ENCODE data around the gene FNIP1. TPM values are rescaled to one million over a fixed set of nuclear protein-coding genes. Genes with fewer than 3 reads are reported as not detected.

Gene FNIP1
- total and polyA plus RNA-seq, 2 of the 8 experiments (the other 6 are each of a cell fraction or from before 2014, with no cell fraction given) = 3.5 to 17.3 TPM

DNA sequence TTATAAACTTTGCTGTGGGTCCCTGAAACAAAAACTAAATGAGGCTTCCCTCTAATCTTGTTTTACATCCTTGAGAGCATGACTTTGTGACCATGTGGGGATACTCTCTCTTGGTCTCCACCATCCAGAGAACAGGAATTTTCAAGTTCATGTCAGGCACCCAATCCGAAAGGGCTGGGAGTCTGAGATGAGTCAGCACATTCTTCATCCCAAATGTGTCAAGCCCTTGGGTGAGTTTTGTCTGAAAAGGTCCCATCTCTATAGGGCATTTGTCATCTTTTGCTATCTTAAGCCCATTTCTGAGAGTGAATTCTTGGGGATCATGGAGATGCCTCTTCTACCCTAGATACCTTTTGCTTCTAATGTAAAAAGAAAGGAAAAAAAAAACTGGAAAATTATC lies 134.9 kb downstream of the FNIP1 start (continued):
- TF ChIP-seq, protein P1, sequence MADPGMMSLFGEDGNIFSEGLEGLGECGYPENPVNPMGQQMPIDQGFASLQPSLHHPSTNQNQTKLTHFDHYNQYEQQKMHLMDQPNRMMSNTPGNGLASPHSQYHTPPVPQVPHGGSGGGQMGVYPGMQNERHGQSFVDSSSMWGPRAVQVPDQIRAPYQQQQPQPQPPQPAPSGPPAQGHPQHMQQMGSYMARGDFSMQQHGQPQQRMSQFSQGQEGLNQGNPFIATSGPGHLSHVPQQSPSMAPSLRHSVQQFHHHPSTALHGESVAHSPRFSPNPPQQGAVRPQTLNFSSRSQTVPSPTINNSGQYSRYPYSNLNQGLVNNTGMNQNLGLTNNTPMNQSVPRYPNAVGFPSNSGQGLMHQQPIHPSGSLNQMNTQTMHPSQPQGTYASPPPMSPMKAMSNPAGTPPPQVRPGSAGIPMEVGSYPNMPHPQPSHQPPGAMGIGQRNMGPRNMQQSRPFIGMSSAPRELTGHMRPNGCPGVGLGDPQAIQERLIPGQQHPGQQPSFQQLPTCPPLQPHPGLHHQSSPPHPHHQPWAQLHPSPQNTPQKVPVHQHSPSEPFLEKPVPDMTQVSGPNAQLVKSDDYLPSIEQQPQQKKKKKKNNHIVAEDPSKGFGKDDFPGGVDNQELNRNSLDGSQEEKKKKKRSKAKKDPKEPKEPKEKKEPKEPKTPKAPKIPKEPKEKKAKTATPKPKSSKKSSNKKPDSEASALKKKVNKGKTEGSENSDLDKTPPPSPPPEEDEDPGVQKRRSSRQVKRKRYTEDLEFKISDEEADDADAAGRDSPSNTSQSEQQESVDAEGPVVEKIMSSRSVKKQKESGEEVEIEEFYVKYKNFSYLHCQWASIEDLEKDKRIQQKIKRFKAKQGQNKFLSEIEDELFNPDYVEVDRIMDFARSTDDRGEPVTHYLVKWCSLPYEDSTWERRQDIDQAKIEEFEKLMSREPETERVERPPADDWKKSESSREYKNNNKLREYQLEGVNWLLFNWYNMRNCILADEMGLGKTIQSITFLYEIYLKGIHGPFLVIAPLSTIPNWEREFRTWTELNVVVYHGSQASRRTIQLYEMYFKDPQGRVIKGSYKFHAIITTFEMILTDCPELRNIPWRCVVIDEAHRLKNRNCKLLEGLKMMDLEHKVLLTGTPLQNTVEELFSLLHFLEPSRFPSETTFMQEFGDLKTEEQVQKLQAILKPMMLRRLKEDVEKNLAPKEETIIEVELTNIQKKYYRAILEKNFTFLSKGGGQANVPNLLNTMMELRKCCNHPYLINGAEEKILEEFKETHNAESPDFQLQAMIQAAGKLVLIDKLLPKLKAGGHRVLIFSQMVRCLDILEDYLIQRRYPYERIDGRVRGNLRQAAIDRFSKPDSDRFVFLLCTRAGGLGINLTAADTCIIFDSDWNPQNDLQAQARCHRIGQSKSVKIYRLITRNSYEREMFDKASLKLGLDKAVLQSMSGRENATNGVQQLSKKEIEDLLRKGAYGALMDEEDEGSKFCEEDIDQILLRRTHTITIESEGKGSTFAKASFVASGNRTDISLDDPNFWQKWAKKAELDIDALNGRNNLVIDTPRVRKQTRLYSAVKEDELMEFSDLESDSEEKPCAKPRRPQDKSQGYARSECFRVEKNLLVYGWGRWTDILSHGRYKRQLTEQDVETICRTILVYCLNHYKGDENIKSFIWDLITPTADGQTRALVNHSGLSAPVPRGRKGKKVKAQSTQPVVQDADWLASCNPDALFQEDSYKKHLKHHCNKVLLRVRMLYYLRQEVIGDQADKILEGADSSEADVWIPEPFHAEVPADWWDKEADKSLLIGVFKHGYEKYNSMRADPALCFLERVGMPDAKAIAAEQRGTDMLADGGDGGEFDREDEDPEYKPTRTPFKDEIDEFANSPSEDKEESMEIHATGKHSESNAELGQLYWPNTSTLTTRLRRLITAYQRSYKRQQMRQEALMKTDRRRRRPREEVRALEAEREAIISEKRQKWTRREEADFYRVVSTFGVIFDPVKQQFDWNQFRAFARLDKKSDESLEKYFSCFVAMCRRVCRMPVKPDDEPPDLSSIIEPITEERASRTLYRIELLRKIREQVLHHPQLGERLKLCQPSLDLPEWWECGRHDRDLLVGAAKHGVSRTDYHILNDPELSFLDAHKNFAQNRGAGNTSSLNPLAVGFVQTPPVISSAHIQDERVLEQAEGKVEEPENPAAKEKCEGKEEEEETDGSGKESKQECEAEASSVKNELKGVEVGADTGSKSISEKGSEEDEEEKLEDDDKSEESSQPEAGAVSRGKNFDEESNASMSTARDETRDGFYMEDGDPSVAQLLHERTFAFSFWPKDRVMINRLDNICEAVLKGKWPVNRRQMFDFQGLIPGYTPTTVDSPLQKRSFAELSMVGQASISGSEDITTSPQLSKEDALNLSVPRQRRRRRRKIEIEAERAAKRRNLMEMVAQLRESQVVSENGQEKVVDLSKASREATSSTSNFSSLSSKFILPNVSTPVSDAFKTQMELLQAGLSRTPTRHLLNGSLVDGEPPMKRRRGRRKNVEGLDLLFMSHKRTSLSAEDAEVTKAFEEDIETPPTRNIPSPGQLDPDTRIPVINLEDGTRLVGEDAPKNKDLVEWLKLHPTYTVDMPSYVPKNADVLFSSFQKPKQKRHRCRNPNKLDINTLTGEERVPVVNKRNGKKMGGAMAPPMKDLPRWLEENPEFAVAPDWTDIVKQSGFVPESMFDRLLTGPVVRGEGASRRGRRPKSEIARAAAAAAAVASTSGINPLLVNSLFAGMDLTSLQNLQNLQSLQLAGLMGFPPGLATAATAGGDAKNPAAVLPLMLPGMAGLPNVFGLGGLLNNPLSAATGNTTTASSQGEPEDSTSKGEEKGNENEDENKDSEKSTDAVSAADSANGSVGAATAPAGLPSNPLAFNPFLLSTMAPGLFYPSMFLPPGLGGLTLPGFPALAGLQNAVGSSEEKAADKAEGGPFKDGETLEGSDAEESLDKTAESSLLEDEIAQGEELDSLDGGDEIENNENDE (IDR thresholded peaks at IDR 0.05; ENCODE audit: insufficient replicate concordance, low read length) = no peak
